Liver (tissue), 9 donors: ENCODE data around the gene LYPD4. TPM values are rescaled to one million over a fixed set of nuclear protein-coding genes. Genes with fewer than 3 reads are reported as not detected.
A peak's percentile ranks its signal among the peaks of the same experiment; 100 is the strongest.

ENCODE experiments used
- DNase-seq: peaks from one replicate; pipeline ENCODE4 v3.0.0-alpha.2; 2017; ENCODE audit warnings: low spot score
- H3K27ac ChIP-seq, 2 donors: one replicate each; pipeline ENCODE4 v1.7.0; 2013; ENCODE audit warnings: inconsistent platforms in 2 of 2, low read length in 2 of 2, control low read depth in 1 of 2, low read depth in 1 of 2, mild to moderate bottlenecking in 1 of 2
- H3K27me3 ChIP-seq, 4 donors: one replicate each; pipeline versions ENCODE4 v1.6.1 to v1.7.0; 2013; ENCODE audit warnings: low read length in 3 of 4, inconsistent platforms in 1 of 4, mild to moderate bottlenecking in 1 of 4, moderate library complexity in 1 of 4; ENCODE audit not compliant: control insufficient read depth in 4 of 4, insufficient read depth in 4 of 4
- H3K36me3 ChIP-seq, 4 donors: one replicate each; pipeline versions ENCODE4 v1.6.1 to v1.7.0; 2013; ENCODE audit warnings: low read length in 3 of 4, mild to moderate bottlenecking in 3 of 4, low read depth in 1 of 4, moderate library complexity in 1 of 4; ENCODE audit not compliant: control insufficient read depth in 4 of 4, insufficient read depth in 3 of 4
- H3K4me1 ChIP-seq, 4 donors: one replicate each; pipeline versions ENCODE4 v1.6.1 to v1.7.0; 2013; ENCODE audit warnings: low read length in 3 of 4, mild to moderate bottlenecking in 3 of 4, moderate library complexity in 1 of 4; ENCODE audit not compliant: control insufficient read depth in 4 of 4, insufficient read depth in 4 of 4
- H3K4me3 ChIP-seq, 3 donors: one replicate each; pipeline versions ENCODE4 v1.6.1 to v1.7.0; 2013; ENCODE audit warnings: low read length in 3 of 3, control low read depth in 1 of 3, low read depth in 1 of 3, mild to moderate bottlenecking in 1 of 3
- H3K9ac ChIP-seq, 2 donors: one replicate each; pipeline ENCODE4 v1.7.0; 2013; ENCODE audit warnings: low read length in 2 of 2, mild to moderate bottlenecking in 2 of 2, moderate library complexity in 2 of 2, control low read depth in 1 of 2, low read depth in 1 of 2
- H3K9me3 ChIP-seq, 4 donors: one replicate each; pipeline versions ENCODE4 v1.6.1 to v1.7.0; 2013; ENCODE audit warnings: low read length in 3 of 4; ENCODE audit not compliant: control insufficient read depth in 4 of 4
- CTCF ChIP-seq: fragments of 150-350 bp; IDR thresholded peaks from 2 replicates; pipeline ENCODE4 v1.5.1; 2017; ENCODE audit warnings: improper control_type of control experiment, low read depth, low read length; ENCODE audit not compliant: missing input control
- FOXA1 ChIP-seq: IDR thresholded peaks from 2 replicates; pipeline ENCODE4 v1.6.1; 2016; ENCODE audit warnings: antibody characterized with exemption
- FOXA2 ChIP-seq: IDR thresholded peaks from 2 replicates; pipeline ENCODE4 v1.6.1; 2016; ENCODE audit warnings: antibody characterized with exemption
- GABPA ChIP-seq, 2 donors: IDR thresholded peaks in 1 of 2; conservative IDR thresholded peaks in 1 of 2; 2 replicates each; pipeline ENCODE4 v1.6.1; 2016; ENCODE audit warnings: antibody characterized with exemption in 2 of 2, mild to moderate bottlenecking in 1 of 2, moderate library complexity in 1 of 2
- HNF4A ChIP-seq, 2 donors: conservative IDR thresholded peaks; 2 replicates each; pipeline ENCODE4 v1.6.1; 2016; ENCODE audit warnings: antibody characterized with exemption in 2 of 2, mild to moderate bottlenecking in 2 of 2
- JUND ChIP-seq, 2 donors: IDR thresholded peaks; 2 replicates each; pipeline ENCODE4 v1.6.1; 2016; ENCODE audit warnings: antibody characterized with exemption in 2 of 2
- NR2F2 ChIP-seq: IDR thresholded peaks from 2 replicates; pipeline ENCODE4 v1.6.1; 2016; ENCODE audit warnings: antibody characterized with exemption
- RAD21 ChIP-seq, 2 donors: IDR thresholded peaks; 2 replicates each; pipeline ENCODE4 v1.6.1; 2016; ENCODE audit warnings: antibody characterized with exemption in 2 of 2, mild to moderate bottlenecking in 2 of 2
- RXRA ChIP-seq, 2 donors: IDR thresholded peaks; 2 replicates each; pipeline ENCODE4 v1.6.1; 2017 to 2018; ENCODE audit warnings: antibody characterized with exemption in 2 of 2, mild to moderate bottlenecking in 1 of 2
- SP1 ChIP-seq: IDR thresholded peaks from 2 replicates; pipeline ENCODE4 v1.6.1; 2018; ENCODE audit warnings: antibody characterized with exemption, mild to moderate bottlenecking
- YY1 ChIP-seq: IDR thresholded peaks from 2 replicates; pipeline ENCODE4 v1.6.1; 2016; ENCODE audit warnings: antibody characterized with exemption, mild to moderate bottlenecking
- ZBTB33 ChIP-seq: IDR thresholded peaks from 2 replicates; pipeline ENCODE4 v1.6.1; 2016; ENCODE audit warnings: antibody characterized with exemption
- WGBS: extraction: QIAGEN DNeasy Blood & Tissue Kit; methylation state at CpG from one replicate; pipeline ENCODE4 v1.1.7; 2013; 5-methylcytosine and 5-hydroxymethylcytosine counted together
- polyA plus RNA-seq, 2 donors: library from polyadenylated mRNA; stranded (reverse) in 1 of 2; unstranded in 1 of 2; fragments of 200-250 nt in 1 of 2; fragments of >200 nt in 1 of 2; fragmentation: Nextera tagmentation in 1 of 2; extraction: Ambion mirVana in 1 of 2; gene quantifications; one replicate each; pipeline versions ENCODE4 v1.2.1 to v1.2.3, GENCODE V29; 2013 to 2015
- total RNA-seq, 2 donors: library from RNA; depleted of rRNA; stranded (reverse); fragments of >200 nt; gene quantifications; one replicate each; pipeline ENCODE4 v1.2.3, GENCODE V29; 2014
- TF ChIP-seq, protein P1 (sequence below): IDR thresholded peaks from 2 replicates; pipeline ENCODE4 v1.6.1; 2016; ENCODE audit warnings: antibody characterized with exemption
- TF ChIP-seq, protein P2 (sequence below): IDR thresholded peaks from 2 replicates; pipeline ENCODE4 v1.6.1; 2016; ENCODE audit warnings: antibody characterized with exemption, mild to moderate bottlenecking
- donor health status: healthy.
- donor health status: healthy.
- donor health status: healthy.
- donor health status: healthy.
- donor health status: healthy.

The LYPD4 gene
- total and polyA plus RNA-seq, 4 donors: not detected

DNA sequence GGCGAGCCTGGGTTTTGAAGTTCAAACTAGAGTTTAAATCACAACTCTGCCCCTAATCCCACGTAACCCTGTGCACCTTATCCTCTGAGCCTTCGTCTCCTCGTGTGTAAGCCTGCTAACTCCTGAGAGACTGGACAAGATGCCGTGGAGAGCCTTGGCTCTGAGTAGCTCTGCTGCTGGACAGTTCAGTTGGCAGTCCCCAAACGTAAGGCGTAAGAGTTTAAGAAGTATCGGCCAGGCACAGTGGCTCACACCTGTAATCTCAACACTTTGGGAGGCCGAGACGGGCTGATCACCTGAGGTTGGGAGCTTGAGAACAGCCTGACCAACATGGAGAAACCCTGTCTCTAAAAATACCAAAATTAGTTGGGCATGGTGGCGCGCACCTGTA is 27.9 kb upstream of the LYPD4 start:
- Histone ChIP-seq H3K4me3 (no peak overlapping the region), H3K27me3 (no peaks in the 10 kb centered on the region), H3K36me3 (peaks cover 14 to 42% (median 17%) of the 10 kb centered on the region in 4 donors), H3K27ac (peak overlapping the region in 1 of 2 donors; percentile 42), H3K9ac (no peak overlapping the region), H3K4me1 (peaks cover 0 to 14% (median 5%) of the 10 kb centered on the region in 4 donors), H3K9me3 (no peaks in the 10 kb centered on the region)
- 90% methylated on average over 12 of the region's 12 CpGs for WGBS
- TF ChIP-seq CTCF (no peak), FOXA2 (no peak), FOXA1 (no peak), GABPA (IDR thresholded peaks at IDR 0.05 in 1 of 2, conservative IDR thresholded peaks at IDR 0.05 in 1 of 2) (no peak), RXRA (IDR thresholded peaks at IDR 0.05) (no peak), NR2F2 (no peak), HNF4A (conservative IDR thresholded peaks at IDR 0.05) (no peak), YY1 (no peak), RAD21 (IDR thresholded peaks at IDR 0.05) (no peak), ZBTB33 (no peak)
- TF ChIP-seq, protein P1, sequence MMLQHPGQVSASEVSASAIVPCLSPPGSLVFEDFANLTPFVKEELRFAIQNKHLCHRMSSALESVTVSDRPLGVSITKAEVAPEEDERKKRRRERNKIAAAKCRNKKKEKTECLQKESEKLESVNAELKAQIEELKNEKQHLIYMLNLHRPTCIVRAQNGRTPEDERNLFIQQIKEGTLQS: no peak
- TF ChIP-seq, protein P2, sequence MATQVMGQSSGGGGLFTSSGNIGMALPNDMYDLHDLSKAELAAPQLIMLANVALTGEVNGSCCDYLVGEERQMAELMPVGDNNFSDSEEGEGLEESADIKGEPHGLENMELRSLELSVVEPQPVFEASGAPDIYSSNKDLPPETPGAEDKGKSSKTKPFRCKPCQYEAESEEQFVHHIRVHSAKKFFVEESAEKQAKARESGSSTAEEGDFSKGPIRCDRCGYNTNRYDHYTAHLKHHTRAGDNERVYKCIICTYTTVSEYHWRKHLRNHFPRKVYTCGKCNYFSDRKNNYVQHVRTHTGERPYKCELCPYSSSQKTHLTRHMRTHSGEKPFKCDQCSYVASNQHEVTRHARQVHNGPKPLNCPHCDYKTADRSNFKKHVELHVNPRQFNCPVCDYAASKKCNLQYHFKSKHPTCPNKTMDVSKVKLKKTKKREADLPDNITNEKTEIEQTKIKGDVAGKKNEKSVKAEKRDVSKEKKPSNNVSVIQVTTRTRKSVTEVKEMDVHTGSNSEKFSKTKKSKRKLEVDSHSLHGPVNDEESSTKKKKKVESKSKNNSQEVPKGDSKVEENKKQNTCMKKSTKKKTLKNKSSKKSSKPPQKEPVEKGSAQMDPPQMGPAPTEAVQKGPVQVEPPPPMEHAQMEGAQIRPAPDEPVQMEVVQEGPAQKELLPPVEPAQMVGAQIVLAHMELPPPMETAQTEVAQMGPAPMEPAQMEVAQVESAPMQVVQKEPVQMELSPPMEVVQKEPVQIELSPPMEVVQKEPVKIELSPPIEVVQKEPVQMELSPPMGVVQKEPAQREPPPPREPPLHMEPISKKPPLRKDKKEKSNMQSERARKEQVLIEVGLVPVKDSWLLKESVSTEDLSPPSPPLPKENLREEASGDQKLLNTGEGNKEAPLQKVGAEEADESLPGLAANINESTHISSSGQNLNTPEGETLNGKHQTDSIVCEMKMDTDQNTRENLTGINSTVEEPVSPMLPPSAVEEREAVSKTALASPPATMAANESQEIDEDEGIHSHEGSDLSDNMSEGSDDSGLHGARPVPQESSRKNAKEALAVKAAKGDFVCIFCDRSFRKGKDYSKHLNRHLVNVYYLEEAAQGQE: no peak
- no peak for DNase-seq

DNA sequence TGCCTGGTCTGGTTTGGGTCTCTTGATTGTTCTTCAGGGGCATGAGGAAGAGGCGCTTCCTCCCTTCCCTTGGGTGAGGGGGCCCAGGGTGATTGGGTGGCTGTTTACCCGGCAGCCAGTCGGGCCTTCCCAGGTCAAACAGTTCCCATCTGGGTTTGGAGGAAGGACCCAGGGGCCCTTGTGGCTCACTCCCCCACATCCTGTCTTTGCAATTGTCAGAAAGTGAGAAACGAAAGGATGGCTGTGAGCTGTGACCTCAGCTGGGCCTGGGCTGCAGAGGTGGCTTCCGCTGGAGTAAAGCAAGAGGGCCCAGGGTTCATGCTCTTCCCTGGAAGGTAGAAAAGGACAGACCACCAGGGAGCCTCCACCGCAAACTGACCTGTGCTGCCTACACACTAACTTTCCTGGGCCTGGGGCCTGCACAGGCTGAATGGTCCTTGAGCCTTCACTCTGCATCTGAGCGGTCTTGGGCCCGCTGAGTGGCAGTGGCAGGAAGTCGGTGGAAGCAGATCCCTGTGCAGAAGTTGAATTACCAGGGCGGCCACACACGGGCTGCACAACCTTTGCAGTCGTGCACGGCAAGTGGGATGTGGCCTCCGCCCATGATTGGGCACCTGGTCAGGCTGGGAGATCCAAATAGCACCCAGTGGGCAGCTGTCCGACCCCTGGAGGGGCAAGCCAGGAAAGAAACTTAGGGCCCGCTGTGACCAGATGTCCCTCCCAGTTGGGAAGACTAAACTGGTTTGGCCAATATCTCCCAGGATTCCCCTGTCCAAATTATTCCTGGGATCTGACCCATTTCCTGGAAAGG is 27.3 kb upstream of the LYPD4 start:
- 68% methylated on average over 16 of the region's 16 CpGs for WGBS
- Histone ChIP-seq H3K36me3 (peaks cover 16 to 46% (median 17%) of the 10 kb centered on the region in 4 donors), H3K9me3 (no peaks in the 10 kb centered on the region), H3K4me3 (no peak overlapping the region), H3K27ac (peak overlapping the region in 1 of 2 donors; percentile 42), H3K9ac (no peak overlapping the region), H3K27me3 (no peaks in the 10 kb centered on the region), H3K4me1 (peaks cover 0 to 14% (median 5%) of the 10 kb centered on the region in 4 donors)
- DNase-seq: no peak
- no peak for TF ChIP-seq CTCF
- peak; percentile 53 for TF ChIP-seq NR2F2
- no peak for TF ChIP-seq JUND (IDR thresholded peaks at IDR 0.05)
- TF ChIP-seq SP1: peak; percentile 9
- TF ChIP-seq RAD21 (IDR thresholded peaks at IDR 0.05): no peak
